Ovary (tissue), 1 donor: ENCODE results near the gene YPEL4.
"Not testable (repeated sequence)": the region's sequence is repeated elsewhere in the genome, so short reads cannot be mapped to it uniquely, and the experiment has no call there.

Experiments used
- EP300 ChIP-seq: sonication (generic); formaldehyde crosslinking; IDR thresholded peaks from one replicate; pipeline ENCODE4 v1.6.1; 2017; ENCODE audit warnings: antibody characterized with exemption
- POLR2A ChIP-seq: fragments of 450-650 bp; IDR thresholded peaks from one replicate; pipeline ENCODE4 v1.6.1; 2017; ENCODE audit warnings: antibody characterized with exemption, mild to moderate bottlenecking, moderate library complexity

DNA sequence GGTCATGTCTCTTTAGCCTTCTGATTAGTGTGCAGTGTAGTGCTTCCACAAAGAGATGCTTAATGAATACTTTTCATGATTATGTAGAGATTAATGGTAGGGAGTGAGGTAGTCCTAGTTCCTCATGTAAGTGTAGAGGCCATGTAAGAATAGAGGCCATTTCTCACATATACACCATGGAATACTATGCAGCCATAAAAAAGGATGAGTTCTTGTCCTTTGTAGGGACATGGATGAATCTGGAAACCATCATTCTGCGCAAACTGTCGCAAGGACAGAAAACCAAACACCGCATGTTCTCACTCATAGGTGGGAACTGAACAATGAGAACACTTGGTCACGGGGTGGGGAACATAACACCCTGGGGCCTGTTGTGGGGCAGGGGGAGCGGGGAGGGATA, 40.8 kb upstream of the YPEL4 start:
- TF ChIP-seq POLR2A, EP300: not testable (repeated sequence)
